ENCODE measurements around the gene KIF22. TPM values are rescaled to one million over a fixed set of nuclear protein-coding genes. Genes with fewer than 3 reads are reported as not detected.

KIF22 gene
- total RNA-seq, 6 experiments from 2014 or later, result 9.8 to 27.1 (median 24.7) TPM

DNA sequence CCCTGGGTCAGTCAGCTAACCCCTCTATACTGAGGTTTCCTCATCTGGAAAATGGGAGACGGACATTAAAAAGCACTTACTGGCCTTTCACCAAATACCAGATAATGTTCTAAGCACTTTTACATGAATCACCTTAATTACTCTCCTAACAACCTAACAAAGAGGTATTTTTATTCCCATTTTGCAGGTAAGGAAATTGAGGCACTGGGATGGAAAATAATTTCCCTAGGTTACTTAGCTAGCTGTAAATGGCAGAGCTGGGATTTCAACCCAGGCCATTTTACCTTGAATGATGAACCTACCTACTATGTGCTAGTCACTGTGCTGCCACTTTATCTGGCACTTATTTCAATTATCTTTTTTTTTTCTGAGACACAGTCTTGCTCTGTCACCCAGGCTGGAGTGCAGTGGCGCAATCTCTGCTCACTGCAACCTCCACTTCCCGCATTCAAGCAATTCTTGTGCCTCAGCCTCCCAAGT is 3.7 kb downstream of the KIF22 start:
- TF ChIP-seq, protein P1, sequence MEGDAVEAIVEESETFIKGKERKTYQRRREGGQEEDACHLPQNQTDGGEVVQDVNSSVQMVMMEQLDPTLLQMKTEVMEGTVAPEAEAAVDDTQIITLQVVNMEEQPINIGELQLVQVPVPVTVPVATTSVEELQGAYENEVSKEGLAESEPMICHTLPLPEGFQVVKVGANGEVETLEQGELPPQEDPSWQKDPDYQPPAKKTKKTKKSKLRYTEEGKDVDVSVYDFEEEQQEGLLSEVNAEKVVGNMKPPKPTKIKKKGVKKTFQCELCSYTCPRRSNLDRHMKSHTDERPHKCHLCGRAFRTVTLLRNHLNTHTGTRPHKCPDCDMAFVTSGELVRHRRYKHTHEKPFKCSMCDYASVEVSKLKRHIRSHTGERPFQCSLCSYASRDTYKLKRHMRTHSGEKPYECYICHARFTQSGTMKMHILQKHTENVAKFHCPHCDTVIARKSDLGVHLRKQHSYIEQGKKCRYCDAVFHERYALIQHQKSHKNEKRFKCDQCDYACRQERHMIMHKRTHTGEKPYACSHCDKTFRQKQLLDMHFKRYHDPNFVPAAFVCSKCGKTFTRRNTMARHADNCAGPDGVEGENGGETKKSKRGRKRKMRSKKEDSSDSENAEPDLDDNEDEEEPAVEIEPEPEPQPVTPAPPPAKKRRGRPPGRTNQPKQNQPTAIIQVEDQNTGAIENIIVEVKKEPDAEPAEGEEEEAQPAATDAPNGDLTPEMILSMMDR (IDR thresholded peaks at IDR 0.05), result no peak
- TF ChIP-seq POLR2A (IDR thresholded peaks at IDR 0.05), result no peak
- Histone ChIP-seq H3K36me3 (peaks cover 0 to 6% (median 0%) of the 10 kb centered on the region in 4 donors), H3K9me3 (no peaks in the 10 kb centered on the region), H3K27ac (no peak overlapping the region), H3K4me1 (peaks cover 0 to 15% (median 4%) of the 10 kb centered on the region in 4 donors), H3K4me3 (no peak overlapping the region), H3K27me3 (no peaks in the 10 kb centered on the region)
- ATAC-seq (no peak), DNase-seq (no peak)
- 96% methylated on average over 3 of the region's 3 CpGs for WGBS (ENCODE audit: insufficient coverage, low coverage, low lambda C conversion rate, missing lambda C conversion rate)
- intact Hi-C loops (cut with DNase I), result no loop called here

DNA sequence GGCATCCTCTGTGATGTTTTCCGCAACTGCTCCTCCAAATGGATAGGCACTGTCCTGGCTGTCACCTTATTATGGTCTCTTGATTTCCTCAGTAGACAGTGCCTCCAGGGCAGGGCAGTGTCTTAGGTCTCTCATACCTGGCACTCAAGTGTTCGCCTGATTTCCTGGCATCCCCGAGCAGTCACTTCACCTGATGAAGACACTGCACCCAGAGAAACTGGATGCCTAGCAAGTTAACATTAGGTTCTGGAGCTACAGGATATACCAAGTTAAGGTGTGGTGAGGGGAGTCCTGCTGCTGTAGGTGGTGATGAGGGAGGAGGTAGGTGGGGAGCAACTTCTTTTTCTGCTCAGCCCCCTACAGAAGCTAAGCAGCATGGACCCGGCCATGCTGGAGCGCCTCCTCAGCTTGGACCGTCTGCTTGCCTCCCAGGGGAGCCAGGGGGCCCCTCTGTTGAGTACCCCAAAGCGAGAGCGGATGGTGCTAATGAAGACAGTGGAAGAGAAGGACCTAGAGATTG is 11.9 kb downstream of the KIF22 start:
- H3K9me3 ChIP-seq, result no peaks in the 10 kb centered on the region
- peaks cover 0 to 6% (median 0%) of the 10 kb centered on the region in 4 donors for H3K36me3 ChIP-seq
- H3K4me1 ChIP-seq, result peaks cover 0 to 10% (median 3%) of the 10 kb centered on the region in 4 donors
- no peak overlapping the region for H3K4me3 ChIP-seq
- ATAC-seq, result no peak
- H3K27ac ChIP-seq, result no peak overlapping the region
- no peaks in the 10 kb centered on the region for H3K27me3 ChIP-seq
- 98% methylated on average over 6 of the region's 8 CpGs for WGBS (ENCODE audit: insufficient coverage, low coverage, low lambda C conversion rate, missing lambda C conversion rate)
- intact Hi-C loops (cut with DNase I), result no loop called here
- no peak for DNase-seq
- no peak for TF ChIP-seq POLR2A (IDR thresholded peaks at IDR 0.05)
- TF ChIP-seq, protein P1 (IDR thresholded peaks at IDR 0.05), result no peak

DNA sequence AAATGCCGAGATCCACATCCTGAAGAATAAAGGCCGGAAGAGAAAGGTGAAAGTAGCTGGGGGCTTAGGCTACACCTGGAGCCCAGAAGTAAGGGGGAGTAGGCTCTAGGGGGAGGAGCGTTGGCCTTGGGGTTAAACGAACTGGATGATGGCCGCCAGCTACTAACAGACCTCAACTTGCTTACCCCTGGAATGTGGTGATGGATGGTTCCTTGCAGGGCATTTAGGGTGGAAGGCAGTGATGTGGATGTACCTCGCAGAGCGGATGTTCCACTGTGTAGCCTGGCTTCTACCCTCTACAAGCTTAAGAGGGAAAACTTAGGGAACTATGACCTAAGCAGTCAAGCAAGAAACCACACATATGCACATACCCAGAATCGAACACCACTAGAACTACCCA is 13.5 kb downstream of the KIF22 start:
- peaks cover 0 to 3% (median under 1%) of the 10 kb centered on the region in 4 donors for H3K36me3 ChIP-seq

DNA sequence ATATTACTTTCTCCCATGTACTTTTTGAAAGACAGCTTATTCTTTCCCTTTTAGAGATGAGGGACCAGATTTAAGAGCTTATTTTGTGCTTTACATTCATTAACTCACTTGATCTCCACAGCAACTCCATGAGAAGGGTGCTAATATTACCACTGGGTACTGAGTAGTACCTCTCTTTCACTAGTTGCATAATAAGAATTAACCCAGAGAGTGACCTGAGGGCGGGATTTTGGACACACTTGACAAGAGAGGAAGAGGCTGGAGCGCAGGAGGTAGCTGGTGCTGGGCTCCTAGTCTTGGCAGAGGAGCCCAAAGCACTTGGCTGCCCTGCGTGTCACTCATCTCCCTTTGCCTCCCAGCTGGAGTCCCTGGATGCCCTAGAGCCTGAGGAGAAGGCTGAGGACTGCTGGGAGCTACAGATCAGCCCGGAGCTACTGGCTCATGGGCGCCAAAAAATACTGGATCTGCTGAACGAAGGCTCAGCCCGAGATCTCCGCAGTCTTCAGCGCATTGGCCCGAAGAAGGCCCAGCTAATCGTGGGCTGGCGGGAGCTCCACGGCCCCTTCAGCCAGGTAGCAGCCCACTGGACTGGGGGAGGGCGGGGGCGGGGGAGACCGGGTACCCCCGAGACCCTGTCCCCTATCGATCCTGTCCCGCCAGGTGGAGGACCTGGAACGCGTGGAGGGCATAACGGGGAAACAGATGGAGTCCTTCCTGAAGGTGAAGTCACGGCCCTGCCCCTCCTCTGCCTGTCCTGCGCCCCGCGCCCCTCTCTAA is 14.1 kb downstream of the KIF22 start:
- Histone ChIP-seq H3K27ac (peak overlapping the region; percentile 93 to 98 (median 98)), H3K27me3 (no peaks in the 10 kb centered on the region), H3K9me3 (no peaks in the 10 kb centered on the region), H3K4me3 (peak overlapping the region; percentile 75 to 98 (median 79)), H3K4me1 (peaks cover 0 to 15% (median 5%) of the 10 kb centered on the region in 4 donors), H3K36me3 (peaks cover 0 to 5% (median 0%) of the 10 kb centered on the region in 4 donors)
- ATAC-seq, result peak; percentile 24 to 59 (median 57)
- TF ChIP-seq, protein P1 (IDR thresholded peaks at IDR 0.05), result no peak
- no peak for TF ChIP-seq POLR2A (IDR thresholded peaks at IDR 0.05)
- DNase-seq, result peak in 2 of 3 donors; percentile 89 to 90
- intact Hi-C loops (cut with DNase I), result no loop called here
- WGBS (ENCODE audit: insufficient coverage, low coverage, low lambda C conversion rate, missing lambda C conversion rate), result 0% methylated on average over 2 of the region's 26 CpGs

More for the DNA sequence above, 13.5 kb downstream of the KIF22 start:
- WGBS (ENCODE audit: insufficient coverage, low coverage, low lambda C conversion rate, missing lambda C conversion rate), result 78% methylated on average over 7 of the region's 8 CpGs
- H3K27ac ChIP-seq, result peak overlapping the region in 2 of 3 donors; percentile 93 to 98
- H3K4me3 ChIP-seq, result no peak overlapping the region
- DNase-seq (peak in 1 of 3 donors; percentile 25), ATAC-seq (no peak)
- intact Hi-C loops (cut with DNase I), result no loop called here
- H3K4me1 ChIP-seq, result peaks cover 0 to 15% (median 5%) of the 10 kb centered on the region in 4 donors
- TF ChIP-seq, protein P1 (IDR thresholded peaks at IDR 0.05), result no peak
- no peak for TF ChIP-seq POLR2A (IDR thresholded peaks at IDR 0.05)
- H3K27me3 ChIP-seq, result no peaks in the 10 kb centered on the region
- H3K9me3 ChIP-seq, result no peaks in the 10 kb centered on the region

Measured in right lobe of liver (tissue), 6 donors.